Progenitor cell of endocrine pancreas (in vitro differentiated cells): ENCODE data around the gene MTNR1A. TPM values are rescaled to one million over a fixed set of nuclear protein-coding genes. Genes with fewer than 3 reads are reported as not detected.

Experiments
- DNase-seq: peaks from one replicate; pipeline ENCODE4 v3.0.0; 2021; ENCODE audit warnings: low spot score; ENCODE audit not compliant: unreplicated experiment
- H3K27ac Mint-ChIP-seq: 2 replicates; pipeline ENCODE4 v1.8.0; 2021; ENCODE audit warnings: mild to moderate bottlenecking, moderate library complexity, mixed read lengths
- H3K27me3 Mint-ChIP-seq: 2 replicates; pipeline ENCODE4 v1.8.0; 2021; ENCODE audit warnings: mixed read lengths
- H3K36me3 Mint-ChIP-seq: 2 replicates; pipeline ENCODE4 v1.8.0; 2022; ENCODE audit warnings: mixed read lengths; ENCODE audit not compliant: insufficient read depth
- H3K4me1 Mint-ChIP-seq: 2 replicates; pipeline ENCODE4 v1.8.0; 2021; ENCODE audit warnings: low read depth, mixed read lengths
- H3K4me3 Mint-ChIP-seq: 2 replicates; pipeline ENCODE4 v1.8.0; 2021; ENCODE audit warnings: low read depth, mild to moderate bottlenecking, moderate library complexity, mixed read lengths
- H3K9me3 Mint-ChIP-seq: 2 replicates; pipeline ENCODE4 v1.8.0; 2021; ENCODE audit warnings: low read depth, mixed read lengths
- CTCF ChIP-seq: fragments of 200-600 bp; sonication (generic); IDR thresholded peaks from one replicate; pipeline ENCODE4 v1.5.0; 2021; ENCODE audit warnings: antibody characterized with exemption, mild to moderate bottlenecking; ENCODE audit not compliant: unreplicated experiment
- total RNA-seq: library from RNA; stranded (reverse); gene quantifications from 2 replicates; pipeline ENCODE4 v1.2.1, GENCODE V29; 2021

Gene MTNR1A
- total RNA-seq, 1 donor from 2014 or later, result 2.7 TPM

- H3K4me3 Mint-ChIP-seq, result peak overlapping the region; percentile 78
- H3K27me3 Mint-ChIP-seq, result peaks cover 30% of the 10 kb centered on the region
- H3K36me3 Mint-ChIP-seq, result no peaks in the 10 kb centered on the region
- no peak for DNase-seq
- H3K9me3 Mint-ChIP-seq, result no peaks in the 10 kb centered on the region
- TF ChIP-seq CTCF, result peak; percentile 41
- H3K27ac Mint-ChIP-seq, result peak overlapping the region; percentile 66
- H3K4me1 Mint-ChIP-seq, result peaks cover 4% of the 10 kb centered on the region
These were observed 841 bp downstream of the MTNR1A start for GRCh38 chr4:186554539-186554913.

- peaks cover 34% of the 10 kb centered on the region for H3K27me3 Mint-ChIP-seq
- H3K9me3 Mint-ChIP-seq, result no peaks in the 10 kb centered on the region
- no peaks in the 10 kb centered on the region for H3K36me3 Mint-ChIP-seq
- no peak for DNase-seq
- H3K27ac Mint-ChIP-seq, result no peak overlapping the region
- TF ChIP-seq CTCF, result no peak
- peaks cover 4% of the 10 kb centered on the region for H3K4me1 Mint-ChIP-seq
- H3K4me3 Mint-ChIP-seq, result no peak overlapping the region
These were observed 1.6 kb downstream of the MTNR1A start for GRCh38 chr4:186553717-186554116.

- no peak for TF ChIP-seq CTCF
- Mint-ChIP-seq H3K9me3 (no peaks in the 10 kb centered on the region), H3K4me3 (no peak overlapping the region), H3K4me1 (peaks cover 4% of the 10 kb centered on the region), H3K27me3 (peaks cover 34% of the 10 kb centered on the region), H3K27ac (no peak overlapping the region), H3K36me3 (no peaks in the 10 kb centered on the region)
- no peak for DNase-seq
These were observed 3.5 kb downstream of the MTNR1A start for GRCh38 chr4:186551849-186552248.

- Mint-ChIP-seq H3K27ac (no peak overlapping the region), H3K4me1 (peaks cover 6% of the 10 kb centered on the region), H3K9me3 (no peaks in the 10 kb centered on the region), H3K36me3 (no peaks in the 10 kb centered on the region), H3K4me3 (no peak overlapping the region), H3K27me3 (peaks cover 9% of the 10 kb centered on the region)
- TF ChIP-seq CTCF, result no peak
- no peak for DNase-seq
These were observed 9.9 kb downstream of the MTNR1A start for GRCh38 chr4:186545436-186545835.

- Mint-ChIP-seq H3K27me3 (no peaks in the 10 kb centered on the region), H3K27ac (no peak overlapping the region), H3K36me3 (no peaks in the 10 kb centered on the region), H3K4me1 (peaks cover 6% of the 10 kb centered on the region), H3K9me3 (peaks cover 5% of the 10 kb centered on the region), H3K4me3 (no peak overlapping the region)
- TF ChIP-seq CTCF, result no peak
- no peak for DNase-seq
These were observed 12.2 kb downstream of the MTNR1A start for GRCh38 chr4:186543206-186543605.
